Effector CD8-positive, alpha-beta T cell (primary cell): ENCODE results near the gene TEAD2.
A peak's percentile ranks its signal among the peaks of the same experiment; 100 is the strongest.

ENCODE experiments used
- DNase-seq: peaks from one replicate; lab custom pipeline; 2025; lab: John Stamatoyannopoulos, UW
- total RNA-seq, 4 experiments: gene quantifications; one replicate each; lab custom pipeline; 2026; lab: John Stamatoyannopoulos, UW

TEAD2 gene
- 0 to 1.1 (median 0.09) reads per million in 4 experiments for total RNA-seq

GRCh38 chr19:49362048-49362928, at the start of gene TEAD2:
Gene TEAD2 (minus strand): TSS chr19:49362416. CDS start chr19:49360075, 2,341 bp downstream.
- no peak for DNase-seq

GRCh38 chr19:49411681-49412326, 49.6 kb upstream of the TEAD2 start:
- no peak for DNase-seq

- no peak for DNase-seq
These were observed 47.3 kb upstream of the TEAD2 start for GRCh38 chr19:49409441-49410029.

GRCh38 chr19:49408816-49409440, 46.7 kb upstream of the TEAD2 start:
- no peak for DNase-seq

GRCh38 chr19:49407482-49408015, 45.3 kb upstream of the TEAD2 start:
- DNase-seq, result no peak

GRCh38 chr19:49407079-49407478, 44.9 kb upstream of the TEAD2 start:
- no peak for DNase-seq

GRCh38 chr19:49403404-49404187, 41.4 kb upstream of the TEAD2 start:
- no peak for DNase-seq

- DNase-seq, result no peak
These were observed 37.8 kb upstream of the TEAD2 start for GRCh38 chr19:49400029-49400428.

GRCh38 chr19:49398931-49399330, 36.7 kb upstream of the TEAD2 start:
- DNase-seq, result no peak

GRCh38 chr19:49398001-49398615, 35.9 kb upstream of the TEAD2 start:
- DNase-seq, result no peak

GRCh38 chr19:49396738-49397505, 34.7 kb upstream of the TEAD2 start:
- no peak for DNase-seq

GRCh38 chr19:49395581-49396407, 33.6 kb upstream of the TEAD2 start:
- no peak for DNase-seq

- no peak for DNase-seq
These were observed 31.7 kb upstream of the TEAD2 start for GRCh38 chr19:49393881-49394280.

GRCh38 chr19:49391581-49392399, 29.6 kb upstream of the TEAD2 start:
- peak; percentile 67 for DNase-seq

- no peak for DNase-seq
These were observed 28.7 kb upstream of the TEAD2 start for GRCh38 chr19:49390929-49391359.

GRCh38 chr19:49390131-49390928, 28.1 kb upstream of the TEAD2 start:
- DNase-seq, result no peak

GRCh38 chr19:49389406-49389805, 27.2 kb upstream of the TEAD2 start:
- no peak for DNase-seq
